Gastroesophageal sphincter (tissue), 4 donors: Measurements from ENCODE around the gene CHDH. TPM values are rescaled to one million over a fixed set of nuclear protein-coding genes. Genes with fewer than 3 reads are reported as not detected.

Experiments used
- ATAC-seq: fragments of 150-250 bp; one replicate; pipeline ENCODE4 v1.9.1; 2016; ENCODE audit warnings: mild to moderate bottlenecking, moderate library complexity
- H3K27ac ChIP-seq, 4 donors: fragments of 200-600 bp; sonication (generic) in 3 of 4; 1 replicate in 3 of 4; 2 replicates in 1 of 4; pipeline ENCODE4 v1.5.1; 2016 to 2019
- H3K27me3 ChIP-seq: fragments of 200-600 bp; sonication (generic); one replicate; pipeline ENCODE4 v1.5.1; 2019
- H3K36me3 ChIP-seq, 2 donors: fragments of 200-600 bp; sonication (generic); one replicate each; pipeline ENCODE4 v1.5.1; 2019; ENCODE audit warnings: control low read depth in 1 of 2
- H3K4me1 ChIP-seq, 3 donors: fragments of 200-600 bp; sonication (generic); 1 replicate in 2 of 3; 2 replicates in 1 of 3; pipeline ENCODE4 v1.5.1; 2016 to 2019; ENCODE audit warnings: control low read depth in 2 of 3
- H3K4me3 ChIP-seq, 2 donors: fragments of 200-600 bp; sonication (generic); one replicate each; pipeline ENCODE4 v1.5.1; 2019; ENCODE audit warnings: mild to moderate bottlenecking in 1 of 2, moderate library complexity in 1 of 2
- H3K9me3 ChIP-seq, 3 donors: fragments of 200-600 bp; sonication (generic); one replicate each; pipeline ENCODE4 v1.5.1; 2017 to 2019; ENCODE audit warnings: control low read depth in 2 of 3
- CTCF ChIP-seq, 4 experiments: fragments of 200-600 bp in 2 of 4; fragments of 450-650 bp in 2 of 4; sonication (generic) in 1 of 4; IDR thresholded peaks; one replicate each; pipeline ENCODE4 v1.5.1; 2017 to 2019; ENCODE audit warnings: antibody characterized with exemption in 4 of 4, mild to moderate bottlenecking in 2 of 4, moderate library complexity in 2 of 4
- EP300 ChIP-seq: sonication (generic); formaldehyde crosslinking; IDR thresholded peaks from one replicate; pipeline ENCODE4 v1.6.1; 2017; ENCODE audit warnings: antibody characterized with exemption, mild to moderate bottlenecking
- POLR2A ChIP-seq, 2 donors: fragments of 450-650 bp; IDR thresholded peaks; one replicate each; pipeline ENCODE4 v1.6.1; 2017; ENCODE audit warnings: antibody characterized with exemption in 2 of 2, mild to moderate bottlenecking in 2 of 2, moderate library complexity in 1 of 2
- POLR2AphosphoS5 ChIP-seq: sonication (generic); formaldehyde crosslinking; IDR thresholded peaks from one replicate; pipeline ENCODE4 v1.6.1; 2017; ENCODE audit warnings: antibody characterized with exemption
- WGBS, 2 donors: methylation state at CpG; one replicate each; pipeline ENCODE4 v1.1.5; 2018; ENCODE audit warnings: low coverage in 1 of 2; 5-methylcytosine and 5-hydroxymethylcytosine counted together
- total RNA-seq, 4 donors: library from RNA; depleted of rRNA; stranded (reverse); fragments of >200 nt; gene quantifications; one replicate each; pipeline ENCODE4 v1.1.0, GENCODE V29; 2016

Gene CHDH
- total RNA-seq, 4 donors from 2014 or later, result 0.78 to 13.1 (median 4.0) TPM

- Histone ChIP-seq H3K27me3 (no peaks in the 10 kb centered on the region), H3K9me3 (no peaks in the 10 kb centered on the region), H3K36me3 (peaks cover under 1 to 69% of the 10 kb centered on the region in 2 donors), H3K4me3 (peak within 1 kb of the TSS; percentile 95 to 96), H3K27ac (peak within 1 kb of the TSS; percentile 68 to 89 (median 88)), H3K4me1 (peaks cover 8 to 27% (median 9%) of the 10 kb centered on the region in 3 donors)
- peak; percentile 33 to 34 for TF ChIP-seq POLR2A (IDR thresholded peaks at IDR 0.05)
- TF ChIP-seq EP300, result no peak
- TF ChIP-seq CTCF (IDR thresholded peaks at IDR 0.05), result peak in 3 of 4 experiments; percentile 20 to 41 (median 24)
- peak; percentile 79 for TF ChIP-seq POLR2AphosphoS5
- WGBS, 2 donors, result 4 to 21% methylated on average over 3 to 21 of the region's 65 CpGs
- peak; percentile 98 for ATAC-seq
Measured at GRCh38 chr3:53881691-53882593, 35.7 kb upstream of the CHDH start, which contains the start of gene ACTR8. Gene ACTR8, minus strand, starts transcription at chr3:53882152. Its CDS starts 51 bp downstream, at chr3:53882101.

DNA sequence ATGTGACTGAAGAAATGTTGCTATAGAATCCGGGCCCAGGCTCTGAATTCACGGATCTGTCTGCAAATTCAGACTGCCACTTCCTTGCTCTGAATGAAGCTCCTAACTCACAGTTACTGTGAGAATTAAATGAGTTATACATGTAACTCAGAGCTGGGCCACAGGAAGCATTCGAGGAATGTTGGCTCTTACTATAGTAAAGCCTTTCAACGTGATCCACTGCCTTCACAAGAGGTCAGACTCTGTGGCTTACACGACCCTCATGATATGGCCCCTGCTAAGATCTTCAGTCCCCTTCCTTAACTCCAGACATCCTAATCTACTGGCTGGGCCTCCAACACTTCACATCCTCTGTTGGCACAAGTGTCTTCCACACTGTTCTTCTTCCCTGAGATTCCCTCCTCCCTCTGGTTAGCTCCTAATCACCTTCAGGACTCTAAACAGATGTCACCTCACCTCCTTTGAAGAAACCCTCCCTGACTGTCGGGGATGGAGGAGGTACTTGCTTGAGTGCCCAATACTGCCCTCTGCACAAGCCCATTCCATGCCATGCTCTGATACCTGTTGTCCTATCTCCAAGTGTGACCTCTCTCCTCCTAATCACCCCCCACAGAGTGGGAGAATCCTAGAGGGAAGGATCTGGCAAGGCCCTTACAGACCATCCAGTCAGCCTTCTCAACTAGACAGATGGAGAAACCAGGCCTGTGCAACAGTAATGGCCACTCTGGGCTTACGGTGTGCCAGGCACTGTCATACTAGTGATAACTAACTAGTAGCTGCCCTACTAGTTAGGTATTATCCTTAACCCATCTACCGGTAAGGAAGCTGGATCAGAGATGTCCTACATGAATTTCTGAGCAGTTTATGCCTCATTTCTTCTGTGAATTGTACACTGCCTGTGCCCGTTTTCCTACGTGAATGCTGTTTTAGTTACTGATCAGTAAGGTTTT, 34.5 kb upstream of the CHDH start:
- Histone ChIP-seq H3K4me1 (peaks cover 8 to 27% (median 9%) of the 10 kb centered on the region in 3 donors), H3K9me3 (no peaks in the 10 kb centered on the region), H3K36me3 (peaks cover 5 to 69% of the 10 kb centered on the region in 2 donors), H3K4me3 (peak overlapping the region; percentile 95 to 96), H3K27ac (peak overlapping the region in 1 of 4 donors; percentile 88), H3K27me3 (no peaks in the 10 kb centered on the region)
- TF ChIP-seq EP300, result no peak
- TF ChIP-seq POLR2A (IDR thresholded peaks at IDR 0.05), result no peak
- ATAC-seq, result no peak
- 44 to 53% methylated on average over 7 to 8 of the region's 10 CpGs for WGBS, 2 donors

DNA sequence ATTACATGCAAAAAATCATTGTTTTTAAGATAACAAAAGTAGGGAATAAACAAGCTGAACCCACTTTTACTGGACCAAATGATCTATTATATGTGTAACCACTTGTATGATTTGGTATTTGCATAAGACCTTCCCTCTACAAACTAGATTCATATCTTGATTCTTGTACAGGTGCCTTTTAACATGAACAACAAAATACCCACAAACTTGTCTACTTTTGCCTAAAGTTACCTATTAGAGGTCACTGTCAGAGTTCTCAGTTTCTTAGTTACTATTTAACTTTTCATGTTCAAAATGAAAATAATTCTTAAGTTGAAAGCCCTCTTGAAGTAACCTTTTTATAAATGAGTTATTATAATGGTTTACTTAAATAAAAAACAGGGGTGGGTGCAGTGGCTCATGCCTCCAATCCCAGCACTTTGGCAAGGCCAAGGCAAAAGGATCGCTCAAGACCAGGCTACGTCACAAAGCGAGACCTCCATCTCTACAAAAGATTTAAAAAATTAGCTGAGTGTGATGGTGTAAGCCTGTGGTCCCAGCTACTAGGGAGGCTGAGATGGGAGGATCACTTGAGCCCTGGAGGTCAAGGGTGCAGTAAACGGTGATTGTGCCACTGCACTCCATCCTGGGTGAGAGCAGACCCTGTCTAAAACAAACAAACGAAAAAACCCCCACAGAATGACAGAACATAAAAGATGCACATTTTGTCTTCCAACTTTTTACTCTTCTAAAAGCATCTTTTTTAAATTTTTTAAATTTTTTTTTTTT, 19.7 kb upstream of the CHDH start:
- H3K27me3 ChIP-seq, result no peaks in the 10 kb centered on the region
- H3K4me3 ChIP-seq, result no peak overlapping the region
- no peak overlapping the region for H3K27ac ChIP-seq
- no peak for ATAC-seq
- peaks cover 0 to 100% of the 10 kb centered on the region in 2 donors for H3K36me3 ChIP-seq
- no peaks in the 10 kb centered on the region for H3K4me1 ChIP-seq
- TF ChIP-seq EP300 (no peak), POLR2AphosphoS5 (no peak), POLR2A (IDR thresholded peaks at IDR 0.05) (no peak), CTCF (IDR thresholded peaks at IDR 0.05) (no peak)
- H3K9me3 ChIP-seq, result no peaks in the 10 kb centered on the region
- WGBS, 2 donors, result 89 to 94% methylated on average over 2 to 5 of the region's 5 CpGs

GRCh38 chr3:53863145-53863544, 16.9 kb upstream of the CHDH start:
- Histone ChIP-seq H3K9me3 (no peaks in the 10 kb centered on the region), H3K36me3 (peaks cover 0 to 82% of the 10 kb centered on the region in 2 donors), H3K27ac (no peak overlapping the region), H3K4me3 (no peak overlapping the region), H3K27me3 (no peaks in the 10 kb centered on the region), H3K4me1 (no peaks in the 10 kb centered on the region)
- TF ChIP-seq CTCF (IDR thresholded peaks at IDR 0.05) (no peak), POLR2AphosphoS5 (no peak), EP300 (no peak), POLR2A (IDR thresholded peaks at IDR 0.05) (no peak)
- no peak for ATAC-seq
- WGBS, 2 donors, result 83 to 86% methylated on average over 1 of the region's 1 CpG
